ENCODE data around the gene SSH3. TPM values are rescaled to one million over a fixed set of nuclear protein-coding genes. Genes with fewer than 3 reads are reported as not detected.

SSH3 gene
- total and polyA plus RNA-seq, 4 experiments from 2014 or later: 0.79 to 26.3 (median 14.5) TPM

- CTCF ChIA-PET (ENCODE audit: partially characterized antibody): interaction anchor here (0.6 to 18.4 kb wide), 35 partner anchors 8 to 361 kb away, joined by 3 to 1065 read pairs (median 4); partner anchors contain the start of genes CLCF1, PITPNM1, PPP1CA and RAD9A
- peak overlapping the region; percentile 58 for H3K27ac ChIP-seq (ENCODE audit: low read depth, low read length)
- DNase-seq: peak; percentile 67 to 69 (median 68)
- peaks cover 0 to 11% of the 10 kb centered on the region in 2 donors for H3K36me3 Mint-ChIP-seq
- H3K4me3 ChIP-seq (ENCODE audit: low read length in 2 of 2): no peak overlapping the region
- H3K27me3 ChIP-seq (ENCODE audit: insufficient read depth, low read length): no peaks in the 10 kb centered on the region
- POLR2A ChIA-PET (ENCODE audit: partially characterized antibody): interaction anchor here (0.8 to 11.8 kb wide), 25 partner anchors 8 to 156 kb away, joined by 3 to 449 read pairs (median 5); partner anchors contain the start of genes CDK2AP2, CLCF1, GRK2 and PPP1CA
- no peaks in the 10 kb centered on the region for H3K9me3 ChIP-seq (ENCODE audit: control insufficient read depth in 1 of 2, low read length in 2 of 2)
- H3K36me3 ChIP-seq (ENCODE audit: insufficient read depth, low read length): peaks cover 3% of the 10 kb centered on the region
- intact Hi-C loops (cut with micrococcal nuclease): loop anchor here (2.0 kb wide), 3 partner anchors 131 to 453 kb away; partner anchors contain the start of genes AIP and NDUFV1
- peaks cover 44% of the 10 kb centered on the region for H3K4me1 ChIP-seq (ENCODE audit: insufficient read depth, low read length)
- no peaks in the 10 kb centered on the region for H3K9me3 Mint-ChIP-seq
- peaks cover 29 to 60% (median 40%) of the 10 kb centered on the region in 4 donors for H3K4me1 Mint-ChIP-seq
- peak overlapping the region; percentile 68 to 85 (median 75) for H3K4me3 Mint-ChIP-seq
- peak overlapping the region; percentile 84 to 99 (median 95) for H3K27ac Mint-ChIP-seq
- H3K27me3 Mint-ChIP-seq: no peaks in the 10 kb centered on the region
These were observed 48.1 kb downstream of the SSH3 start for GRCh38 chr11:67351275-67352005.

- Mint-ChIP-seq H3K36me3 (peaks cover 0 to 11% of the 10 kb centered on the region in 2 donors), H3K4me1 (peaks cover 32 to 67% (median 43%) of the 10 kb centered on the region in 4 donors), H3K27ac (peak overlapping the region; percentile 99 to 100 (median 100)), H3K9me3 (no peaks in the 10 kb centered on the region), H3K27me3 (no peaks in the 10 kb centered on the region), H3K4me3 (peak overlapping the region; percentile 97 to 100 (median 99))
- Histone ChIP-seq H3K27ac (ENCODE audit: low read depth, low read length) (peak overlapping the region; percentile 96), H3K4me1 (ENCODE audit: insufficient read depth, low read length) (peaks cover 51% of the 10 kb centered on the region), H3K27me3 (ENCODE audit: insufficient read depth, low read length) (no peaks in the 10 kb centered on the region), H3K9me3 (ENCODE audit: control insufficient read depth in 1 of 2, low read length in 2 of 2) (no peaks in the 10 kb centered on the region), H3K4me3 (ENCODE audit: low read length in 2 of 2) (peak overlapping the region; percentile 86 to 99), H3K36me3 (ENCODE audit: insufficient read depth, low read length) (peaks cover 3% of the 10 kb centered on the region)
- no peak for DNase-seq
- CTCF ChIA-PET (ENCODE audit: partially characterized antibody): interaction anchor here (0.7 to 18.4 kb wide), 21 partner anchors 9 to 262 kb away, joined by 3 to 1065 read pairs (median 4); partner anchors contain the start of genes CLCF1, PPP1CA, RAD9A and TBC1D10C
- intact Hi-C loops (cut with micrococcal nuclease): loop anchor here (1.0 to 2.0 kb wide), 8 partner anchors 21 to 452 kb away; partner anchors contain the start of genes AIP, CDK2AP2, CLCF1 and GRK2
- POLR2A ChIA-PET (ENCODE audit: partially characterized antibody): interaction anchor here (0.6 to 11.8 kb wide), 47 partner anchors 9 to 509 kb away, joined by 3 to 449 read pairs (median 6); partner anchors contain the start of genes AIP, ANKRD13D, CLCF1 and GRK2
These were observed 49.4 kb downstream of the SSH3 start for GRCh38 chr11:67352546-67353316.

GRCh38 chr11:67353317-67354074, 50.2 kb downstream of the SSH3 start, which contains the start of gene POLD4:
POLD4 (minus strand) TSS chr11:67353546; CDS start chr11:67353399, 147 bp downstream.
- Mint-ChIP-seq H3K4me3 (peak within 1 kb of the TSS; percentile 97 to 100 (median 99)), H3K36me3 (peaks cover 0 to 11% of the 10 kb centered on the region in 2 donors), H3K27me3 (no peaks in the 10 kb centered on the region), H3K4me1 (peaks cover 31 to 68% (median 44%) of the 10 kb centered on the region in 4 donors), H3K9me3 (no peaks in the 10 kb centered on the region), H3K27ac (peak within 1 kb of the TSS; percentile 99 to 100 (median 100))
- Histone ChIP-seq H3K36me3 (ENCODE audit: insufficient read depth, low read length) (peaks cover 3% of the 10 kb centered on the region), H3K27me3 (ENCODE audit: insufficient read depth, low read length) (no peaks in the 10 kb centered on the region), H3K9me3 (ENCODE audit: control insufficient read depth in 1 of 2, low read length in 2 of 2) (no peaks in the 10 kb centered on the region), H3K4me1 (ENCODE audit: insufficient read depth, low read length) (peaks cover 51% of the 10 kb centered on the region), H3K4me3 (ENCODE audit: low read length in 2 of 2) (peak within 1 kb of the TSS; percentile 86 to 99), H3K27ac (ENCODE audit: low read depth, low read length) (peak within 1 kb of the TSS; percentile 96)
- intact Hi-C loops (cut with micrococcal nuclease): loop anchor here (1.0 to 2.0 kb wide), 8 partner anchors 20 to 451 kb away; partner anchors contain the start of genes AIP, CDK2AP2, CLCF1 and GRK2
- POLR2A ChIA-PET (ENCODE audit: partially characterized antibody): interaction anchor here (0.6 to 11.8 kb wide), 49 partner anchors 10 to 510 kb away, joined by 3 to 449 read pairs (median 6); partner anchors contain the start of genes AIP, ANKRD13D, CLCF1 and GRK2
- CTCF ChIA-PET (ENCODE audit: partially characterized antibody): interaction anchor here (0.7 to 18.4 kb wide), 19 partner anchors 8 to 261 kb away, joined by 3 to 1065 read pairs (median 4); partner anchors contain the start of genes CLCF1, PPP1CA, RAD9A and TBC1D10C
- DNase-seq: peak; percentile 94 to 96 (median 95)

GRCh38 chr11:67354075-67355022, 51.0 kb downstream of the SSH3 start:
- no peaks in the 10 kb centered on the region for H3K9me3 Mint-ChIP-seq
- H3K27ac Mint-ChIP-seq: peak overlapping the region; percentile 99 to 100 (median 100)
- Histone ChIP-seq H3K9me3 (ENCODE audit: control insufficient read depth in 1 of 2, low read length in 2 of 2) (no peaks in the 10 kb centered on the region), H3K4me1 (ENCODE audit: insufficient read depth, low read length) (peaks cover 51% of the 10 kb centered on the region), H3K27ac (ENCODE audit: low read depth, low read length) (peak overlapping the region; percentile 96), H3K27me3 (ENCODE audit: insufficient read depth, low read length) (no peaks in the 10 kb centered on the region), H3K36me3 (ENCODE audit: insufficient read depth, low read length) (peaks cover 3% of the 10 kb centered on the region), H3K4me3 (ENCODE audit: low read length in 2 of 2) (peak overlapping the region; percentile 36 to 99)
- peak overlapping the region; percentile 97 to 100 (median 99) for H3K4me3 Mint-ChIP-seq
- DNase-seq: no peak
- ChIA-PET CTCF (ENCODE audit: partially characterized antibody) (interaction anchor here (0.9 to 18.4 kb wide), 6 partner anchors 8 to 92 kb away, joined by 3 to 1065 read pairs (median 9); partner anchors contain the start of genes CLCF1 and RAD9A), POLR2A (ENCODE audit: partially characterized antibody) (interaction anchor here (0.8 to 11.8 kb wide), 31 partner anchors 9 to 275 kb away, joined by 3 to 449 read pairs (median 14); partner anchors contain the start of genes AIP, ANKRD13D, CLCF1 and GRK2)
- intact Hi-C loops (cut with micrococcal nuclease): no loop called here
- H3K27me3 Mint-ChIP-seq: no peaks in the 10 kb centered on the region
- peaks cover 0 to 11% of the 10 kb centered on the region in 2 donors for H3K36me3 Mint-ChIP-seq
- peaks cover 28 to 59% (median 40%) of the 10 kb centered on the region in 4 donors for H3K4me1 Mint-ChIP-seq

DNA sequence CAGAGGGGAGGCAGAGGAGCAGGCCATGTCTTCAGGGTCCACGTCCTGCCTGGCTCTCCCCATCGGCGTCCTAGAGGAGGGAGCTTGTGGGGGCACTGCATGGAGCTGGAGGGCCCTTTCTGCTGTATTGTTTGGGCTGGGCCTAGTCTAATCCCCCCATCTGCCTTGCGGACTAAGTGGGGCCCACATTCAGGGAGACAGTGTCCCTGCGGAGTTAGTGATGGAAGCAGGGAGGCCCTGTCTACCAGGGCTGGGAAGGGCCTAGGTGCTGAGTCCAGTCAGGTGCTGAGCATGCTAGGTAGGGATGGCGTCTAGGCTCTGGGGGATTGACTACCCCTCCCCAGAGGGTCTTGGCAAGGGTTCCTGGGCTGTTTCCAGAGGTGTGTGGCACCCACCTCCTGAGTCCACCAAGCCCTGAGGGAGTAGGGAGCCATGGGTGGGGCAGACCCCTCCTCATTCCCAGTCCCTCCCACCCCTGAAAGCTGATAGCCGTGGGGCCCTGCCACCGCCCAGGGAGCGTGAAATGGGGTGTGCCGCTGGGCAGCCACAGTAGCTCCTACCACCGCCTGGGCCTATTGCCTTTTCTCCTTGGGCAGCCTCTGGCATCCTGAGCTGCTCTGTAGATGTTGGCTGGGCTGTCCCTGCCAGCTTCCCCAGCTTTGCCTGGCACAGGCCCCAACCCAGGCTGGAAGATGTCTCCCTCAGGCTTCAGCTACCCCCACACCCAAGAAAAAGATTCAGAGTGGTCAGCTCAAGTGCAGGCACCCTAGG, 51.9 kb downstream of the SSH3 start:
- Histone ChIP-seq H3K4me3 (ENCODE audit: low read length in 2 of 2) (no peak overlapping the region), H3K9me3 (ENCODE audit: control insufficient read depth in 1 of 2, low read length in 2 of 2) (no peaks in the 10 kb centered on the region), H3K36me3 (ENCODE audit: insufficient read depth, low read length) (peaks cover 3% of the 10 kb centered on the region), H3K27ac (ENCODE audit: low read depth, low read length) (peak overlapping the region; percentile 96), H3K4me1 (ENCODE audit: insufficient read depth, low read length) (peaks cover 51% of the 10 kb centered on the region), H3K27me3 (ENCODE audit: insufficient read depth, low read length) (no peaks in the 10 kb centered on the region)
- ChIA-PET POLR2A (ENCODE audit: partially characterized antibody) (interaction anchor here (0.8 to 11.8 kb wide), 9 partner anchors 12 to 114 kb away, joined by 3 to 449 read pairs (median 14); partner anchors contain the start of genes CLCF1, PPP1CA, PTPRCAP and RAD9A), CTCF (ENCODE audit: partially characterized antibody) (interaction anchor here (0.9 to 18.4 kb wide), 5 partner anchors 9 to 87 kb away, joined by 3 to 1065 read pairs (median 5); partner anchors contain the start of genes CLCF1 and RAD9A)
- peaks cover 0 to 11% of the 10 kb centered on the region in 2 donors for H3K36me3 Mint-ChIP-seq
- H3K27me3 Mint-ChIP-seq: no peaks in the 10 kb centered on the region
- no peak overlapping the region for H3K4me3 Mint-ChIP-seq
- peaks cover 24 to 51% (median 36%) of the 10 kb centered on the region in 4 donors for H3K4me1 Mint-ChIP-seq
- DNase-seq: no peak
- H3K27ac Mint-ChIP-seq: peak overlapping the region in 5 of 7 donors; percentile 99 to 100 (median 99)
- no peaks in the 10 kb centered on the region for H3K9me3 Mint-ChIP-seq
- intact Hi-C loops (cut with micrococcal nuclease): no loop called here
